GM23248 (cell line): ENCODE data around the gene IGF2BP2. TPM values are rescaled to one million over a fixed set of nuclear protein-coding genes. Genes with fewer than 3 reads are reported as not detected.
"Not testable (repeated sequence)": the region's sequence is repeated elsewhere in the genome, so short reads cannot be mapped to it uniquely, and the experiment has no call there.

Experiments used
- DNase-seq: peaks from one replicate; pipeline ENCODE4 v3.0.0-alpha.2; 2015
- H2AFZ ChIP-seq: fragments of 200-600 bp; sonication (generic); 2 replicates; pipeline ENCODE4 v1.6.1; 2016; ENCODE audit warnings: antibody characterized with exemption
- H3F3A ChIP-seq: fragments of 200-600 bp; sonication (generic); 2 replicates; pipeline ENCODE4 v1.6.1; 2016; ENCODE audit warnings: mild to moderate bottlenecking, antibody characterized with exemption, mixed run types; ENCODE audit not compliant: insufficient read depth
- H3K27ac ChIP-seq: fragments of 200-600 bp; sonication (generic); 2 replicates; pipeline ENCODE4 v1.5.1; 2016; ENCODE audit warnings: mild to moderate bottlenecking
- H3K27me3 ChIP-seq: fragments of 200-600 bp; sonication (generic); replicated peaks from 2 replicates; pipeline ENCODE4 v1.6.1; 2016; ENCODE audit warnings: mild to moderate bottlenecking; ENCODE audit not compliant: insufficient read depth
- H3K36me3 ChIP-seq: fragments of 200-600 bp; sonication (generic); 2 replicates; pipeline ENCODE4 v1.6.1; 2016; ENCODE audit warnings: low read depth, mild to moderate bottlenecking
- H3K4me1 ChIP-seq: fragments of 200-600 bp; sonication (generic); 2 replicates; pipeline ENCODE4 v1.6.1; 2016; ENCODE audit warnings: mild to moderate bottlenecking; ENCODE audit not compliant: insufficient read depth
- H3K4me2 ChIP-seq: fragments of 200-600 bp; sonication (generic); one replicate; pipeline ENCODE4 v1.6.1; 2016; ENCODE audit warnings: mild to moderate bottlenecking; ENCODE audit not compliant: unreplicated experiment
- H3K4me3 ChIP-seq: fragments of 200-600 bp; sonication (generic); 2 replicates; pipeline ENCODE4 v1.5.1; 2016; ENCODE audit warnings: mild to moderate bottlenecking
- H3K79me2 ChIP-seq: fragments of 200-600 bp; sonication (generic); 2 replicates; pipeline ENCODE4 v1.6.1; 2016; ENCODE audit warnings: mild to moderate bottlenecking; ENCODE audit not compliant: insufficient read depth
- H3K9ac ChIP-seq: fragments of 200-600 bp; sonication (generic); 2 replicates; pipeline ENCODE4 v1.6.1; 2016; ENCODE audit warnings: mild to moderate bottlenecking
- H3K9me2 ChIP-seq: fragments of 200-600 bp; sonication (generic); 2 replicates; pipeline ENCODE4 v1.6.1; 2016; ENCODE audit warnings: mixed run types, mild to moderate bottlenecking, moderate library complexity; ENCODE audit not compliant: insufficient read depth
- H3K9me3 ChIP-seq: fragments of 200-600 bp; sonication (generic); one replicate; pipeline ENCODE4 v1.6.1; 2017; ENCODE audit warnings: low read depth
- H4K20me1 ChIP-seq: fragments of 200-600 bp; sonication (generic); 2 replicates; pipeline ENCODE4 v1.6.0; 2016; ENCODE audit not compliant: insufficient read depth
- EZH2 ChIP-seq: fragments of 200-600 bp; sonication (generic); IDR thresholded peaks from 2 replicates; pipeline ENCODE4 v1.6.1; 2018; ENCODE audit warnings: antibody characterized with exemption, mild to moderate bottlenecking; ENCODE audit not compliant: insufficient read depth, poor library complexity, severe bottlenecking
- EZH2phosphoT487 ChIP-seq: fragments of 200-600 bp; sonication (generic); IDR thresholded peaks from 2 replicates; pipeline ENCODE4 v1.6.1; 2018; ENCODE audit warnings: antibody characterized with exemption, moderate library complexity, mild to moderate bottlenecking, low read depth; ENCODE audit not compliant: insufficient read depth
- WGBS, 2 experiments: methylation state at CpG; one replicate each; pipeline ENCODE4 v1.1.6; 2015 to 2017; ENCODE audit warnings: low lambda C conversion rate in 2 of 2, low coverage in 1 of 2; ENCODE audit errors: missing lambda C conversion rate in 2 of 2; 5-methylcytosine and 5-hydroxymethylcytosine counted together
- in situ Hi-C: fragments of 300-500 bp; cut with MboI; formaldehyde crosslinking; loops from 2 replicates; pipeline ENCODE4 v1.15.0; 2020
- polyA plus RNA-seq: library from polyadenylated mRNA; unstranded; fragments of >200 nt; fragmentation: Nextera tagmentation; extraction: Ambion mirVana; gene quantifications from 2 replicates; pipeline ENCODE4 v1.2.1, GENCODE V29; 2016
- total RNA-seq: library from RNA; depleted of rRNA; stranded (reverse); fragments of >200 nt; shearing (Covaris generic); gene quantifications from 2 replicates; pipeline ENCODE4 v1.2.3, GENCODE V29; 2014

The IGF2BP2 gene
- total and polyA plus RNA-seq, 2 experiments from 2014 or later: 60.6 to 62.5 TPM

GRCh38 chr3:185789134-185789533, 35.7 kb downstream of the IGF2BP2 start:
- H4K20me1 ChIP-seq: peaks cover 63% of the 10 kb centered on the region
- DNase-seq: no peak
- no peak overlapping the region for H3K27ac ChIP-seq

GRCh38 chr3:185788292-185788691, 36.5 kb downstream of the IGF2BP2 start:
- Histone ChIP-seq H3K9me2 (no peaks in the 10 kb centered on the region), H3K27me3 (no peaks in the 10 kb centered on the region), H3K4me3 (no peak overlapping the region), H3K36me3 (no peaks in the 10 kb centered on the region), H3K4me2 (no peak overlapping the region), H2AFZ (no peak overlapping the region), H3K27ac (no peak overlapping the region), H3K4me1 (peaks cover 13% of the 10 kb centered on the region; the same call in 1 of the 2 replicates), H4K20me1 (peaks cover 60% of the 10 kb centered on the region), H3K9me3 (no peaks in the 10 kb centered on the region), H3F3A (peaks cover 5% of the 10 kb centered on the region; the same call in 1 of the 2 replicates), H3K79me2 (peaks cover 100% of the 10 kb centered on the region), H3K9ac (no peak overlapping the region)
- TF ChIP-seq EZH2: no peak
- no peak for TF ChIP-seq EZH2phosphoT487
- DNase-seq: no peak
- 97 to 100% methylated on average over 2 of the region's 2 CpGs for WGBS, 2 experiments
- in situ Hi-C loops: no loop called here

More at GRCh38 chr3:185789134-185789533, 35.7 kb downstream of the IGF2BP2 start:
- no peaks in the 10 kb centered on the region for H3K9me3 ChIP-seq
- no peaks in the 10 kb centered on the region for H3K36me3 ChIP-seq
- no peaks in the 10 kb centered on the region for H3K9me2 ChIP-seq
- peaks cover 13% of the 10 kb centered on the region; the same call in 1 of the 2 replicates for H3K4me1 ChIP-seq
- H3K9ac ChIP-seq: no peak overlapping the region
- peaks cover 100% of the 10 kb centered on the region for H3K79me2 ChIP-seq
- H3K4me3 ChIP-seq: no peak overlapping the region
- 0 out of 2 replicates have a peak, but pooled peaks cover 5% of the 10 kb centered on the region for H3F3A ChIP-seq
- no peak overlapping the region for H3K4me2 ChIP-seq
- no peak overlapping the region for H2AFZ ChIP-seq
- TF ChIP-seq EZH2 (no peak), EZH2phosphoT487 (no peak)
- no peaks in the 10 kb centered on the region for H3K27me3 ChIP-seq
- in situ Hi-C loops: no loop called here
- WGBS, 2 experiments: 94 to 95% methylated on average over 2 of the region's 2 CpGs

- WGBS, 2 experiments: 84 to 85% methylated on average over 20 of the region's 20 CpGs
- Histone ChIP-seq H2AFZ (no peak overlapping the region), H3K27me3 (no peaks in the 10 kb centered on the region), H3F3A (peaks cover 15% of the 10 kb centered on the region), H3K9me3 (no peaks in the 10 kb centered on the region), H3K79me2 (peaks cover 100% of the 10 kb centered on the region), H4K20me1 (peaks cover 63% of the 10 kb centered on the region), H3K4me1 (peaks cover 19% of the 10 kb centered on the region), H3K4me3 (no peak overlapping the region), H3K4me2 (no peak overlapping the region), H3K27ac (no peak overlapping the region), H3K9ac (no peak overlapping the region), H3K36me3 (0 out of 2 replicates have a peak, but pooled peaks cover 8% of the 10 kb centered on the region), H3K9me2 (no peaks in the 10 kb centered on the region)
- in situ Hi-C loops: no loop called here
- TF ChIP-seq EZH2: no peak
- TF ChIP-seq EZH2phosphoT487: no peak
- DNase-seq: no peak
Observed at GRCh38 chr3:185786956-185787877, 37.6 kb downstream of the IGF2BP2 start.

GRCh38 chr3:185786258-185786657, 38.6 kb downstream of the IGF2BP2 start:
- Histone ChIP-seq H4K20me1 (peaks cover 56% of the 10 kb centered on the region), H3F3A (peaks cover 24% of the 10 kb centered on the region), H3K4me1 (peaks cover 28% of the 10 kb centered on the region), H3K79me2 (peaks cover 100% of the 10 kb centered on the region)
- H3K9ac ChIP-seq, H3K36me3 ChIP-seq, H3K4me2 ChIP-seq, H2AFZ ChIP-seq, H3K27me3 ChIP-seq, DNase-seq, in situ Hi-C loops, H3K4me3 ChIP-seq, H3K27ac ChIP-seq, H3K9me2 ChIP-seq, H3K9me3 ChIP-seq: not testable (repeated sequence)
- WGBS, 2 experiments: 84 to 86% methylated on average over 8 of the region's 8 CpGs
